HK-2 (cell line): ENCODE data around the gene CYB5R2.

Experiments
- DNase-seq: peaks from one replicate; pipeline ENCODE4 v3.0.0-alpha.2; 2018; ENCODE audit not compliant: unreplicated experiment

The CYB5R2 gene

DNA sequence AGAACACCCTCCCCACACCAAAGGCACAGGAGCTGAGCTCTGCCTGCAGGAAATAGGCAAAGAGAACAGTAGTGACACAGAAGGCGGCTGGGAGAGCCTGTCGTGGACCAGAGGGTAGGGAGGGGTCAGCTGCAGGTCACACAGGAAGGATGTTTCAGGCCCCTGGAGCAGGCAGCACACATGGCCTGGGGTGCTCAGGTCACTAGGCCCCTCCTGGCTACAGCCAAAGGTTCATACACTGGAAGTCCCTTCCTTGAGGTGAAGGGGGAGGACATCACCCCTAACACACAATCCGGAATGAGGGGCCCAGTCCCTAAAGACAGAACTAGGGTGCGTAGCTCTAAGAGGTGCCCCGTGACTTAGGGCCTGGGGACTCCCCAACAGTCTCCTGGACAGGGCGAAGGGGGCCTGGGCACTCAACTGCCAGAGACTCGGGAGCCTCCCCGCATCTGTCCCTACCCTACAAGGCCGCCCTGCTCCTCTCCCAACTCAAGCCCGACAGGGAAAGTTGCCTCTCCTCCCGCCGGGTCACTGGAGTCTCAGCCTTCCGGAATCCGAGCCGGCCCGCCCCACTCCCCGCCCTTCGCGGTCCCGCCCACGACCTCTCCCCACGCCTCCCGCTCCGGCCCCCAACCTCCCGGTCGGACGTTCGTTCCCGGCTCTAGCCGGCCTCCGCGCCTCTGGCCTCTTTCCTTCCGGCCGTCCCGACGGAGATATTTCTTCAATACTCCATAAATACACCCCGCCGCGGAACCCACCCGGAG is at the start of gene CYB5R2:
CYB5R2 (minus strand) TSS at position 541 of the 764 bp plus-strand sequence. CDS start 675 bp downstream, outside the sequence.
- DNase-seq: no peak

DNA sequence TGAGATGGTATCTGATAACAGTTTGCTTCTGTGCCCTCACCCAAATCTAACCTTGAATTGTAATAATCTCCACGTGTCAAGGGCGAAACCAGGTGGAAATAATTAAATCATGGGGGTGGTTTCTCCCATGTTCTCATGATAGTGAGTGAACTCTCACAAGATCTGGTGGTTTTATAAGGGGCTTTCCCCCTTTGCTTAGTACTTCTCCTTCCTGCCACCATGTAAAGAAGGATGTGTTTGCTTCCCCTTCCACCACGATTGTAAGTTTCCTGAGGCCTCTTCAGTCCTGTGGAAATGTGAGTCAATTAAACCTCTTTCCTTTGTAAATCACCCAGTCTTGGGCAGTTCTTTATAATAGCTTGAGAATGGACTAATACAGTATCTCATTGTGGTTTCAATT is 41.5 kb upstream of the CYB5R2 start:
- DNase-seq: no peak

DNA sequence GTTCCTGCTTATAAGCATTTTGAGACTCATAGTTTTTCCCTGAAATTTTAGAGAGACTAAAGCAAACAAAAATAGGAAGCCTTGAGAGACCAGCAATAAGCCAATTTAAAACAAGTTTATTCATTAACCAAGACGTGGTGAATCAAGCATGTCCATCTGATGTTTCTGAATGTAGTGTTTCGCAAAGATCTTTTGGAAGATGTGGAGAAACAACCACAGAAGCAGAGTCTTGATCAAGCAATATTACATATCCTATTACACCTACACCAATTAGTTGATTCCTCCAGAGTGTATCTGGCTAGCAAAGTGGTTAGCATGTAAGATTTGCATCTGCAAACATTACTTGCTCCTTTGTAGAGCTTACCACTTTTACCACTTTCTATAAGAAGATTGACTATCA is 33.1 kb upstream of the CYB5R2 start, which contains the start of gene OVCH2:
OVCH2 (minus strand) TSS at position 101 of the 400 bp plus-strand sequence; CDS start at position 18, 83 bp downstream.
- no peak for DNase-seq

DNA sequence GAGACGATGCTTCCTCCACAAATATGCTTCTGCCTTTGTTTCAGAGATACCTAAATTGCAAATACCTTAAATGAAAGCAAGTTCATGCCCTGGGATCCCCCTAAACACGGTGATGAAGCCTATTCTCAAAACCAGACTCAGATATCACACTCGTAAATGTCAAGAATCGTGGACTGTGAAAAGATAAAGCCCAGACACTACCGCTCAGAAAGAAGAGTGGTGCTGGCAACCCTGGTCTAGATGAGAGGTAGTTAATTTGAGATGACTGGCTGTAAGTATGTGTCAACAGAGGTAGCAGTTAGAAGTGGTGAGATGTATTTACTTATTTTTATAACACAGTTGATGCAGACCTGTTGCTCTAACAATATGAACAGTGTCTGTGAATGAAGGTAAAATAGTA is 30.4 kb upstream of the CYB5R2 start:
- DNase-seq: no peak

DNA sequence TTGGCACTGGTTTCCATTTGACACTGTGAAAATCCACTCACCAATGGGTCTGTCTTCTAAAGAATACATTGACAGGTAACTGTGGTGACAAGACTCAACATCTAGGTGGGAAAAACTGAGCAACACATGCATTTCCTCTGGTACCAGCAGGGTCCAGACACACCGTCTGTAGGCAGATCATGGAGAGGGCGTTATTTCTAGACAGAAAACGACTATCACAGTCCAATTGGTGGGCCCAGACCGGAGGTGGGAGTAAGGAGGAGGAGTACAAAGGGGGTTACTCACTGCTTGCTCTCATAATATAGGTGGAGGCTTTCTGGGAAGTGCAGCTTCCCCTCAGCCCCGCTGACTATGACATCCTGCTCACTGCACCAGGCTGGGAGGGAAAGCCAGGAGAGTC is 23.1 kb upstream of the CYB5R2 start:
- DNase-seq: no peak

DNA sequence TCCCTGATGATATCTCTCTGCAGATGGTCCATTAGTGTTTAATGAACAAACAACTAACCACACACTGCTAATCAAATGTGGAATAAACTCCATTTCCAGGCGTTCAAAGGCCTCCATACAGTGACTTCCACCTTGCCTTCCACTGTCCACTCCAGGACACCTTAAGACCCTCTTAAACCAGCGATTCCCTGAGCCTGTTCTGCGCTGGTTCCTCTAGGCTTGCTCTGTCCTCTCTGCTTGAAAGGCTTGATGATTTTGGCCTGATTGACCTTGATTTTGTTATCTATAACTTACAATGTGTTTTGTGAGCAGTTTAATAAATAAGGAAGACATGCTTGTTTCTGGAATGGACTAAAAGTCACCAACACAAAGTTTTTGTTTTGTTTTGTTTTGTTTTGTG is 20.9 kb upstream of the CYB5R2 start:
- no peak for DNase-seq

DNA sequence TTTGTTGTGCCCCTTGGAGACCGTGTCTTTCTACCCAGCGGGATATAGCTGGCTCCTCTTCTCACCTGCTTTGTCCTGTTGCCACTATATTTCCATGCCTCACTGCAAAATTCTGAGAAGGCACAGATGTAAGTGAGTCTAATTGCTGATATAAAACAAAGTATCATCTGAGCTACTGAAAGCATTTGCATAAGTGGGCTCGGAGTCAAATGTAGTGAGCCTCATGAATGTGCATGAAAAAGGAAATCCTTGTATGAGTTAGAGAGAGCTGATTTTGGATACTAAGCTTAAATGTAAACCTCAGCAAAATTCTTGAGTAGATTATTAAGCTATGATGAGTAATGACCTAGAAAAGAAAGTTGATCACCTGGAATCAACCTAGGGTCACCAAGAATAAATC is 19.1 kb upstream of the CYB5R2 start:
- no peak for DNase-seq

DNA sequence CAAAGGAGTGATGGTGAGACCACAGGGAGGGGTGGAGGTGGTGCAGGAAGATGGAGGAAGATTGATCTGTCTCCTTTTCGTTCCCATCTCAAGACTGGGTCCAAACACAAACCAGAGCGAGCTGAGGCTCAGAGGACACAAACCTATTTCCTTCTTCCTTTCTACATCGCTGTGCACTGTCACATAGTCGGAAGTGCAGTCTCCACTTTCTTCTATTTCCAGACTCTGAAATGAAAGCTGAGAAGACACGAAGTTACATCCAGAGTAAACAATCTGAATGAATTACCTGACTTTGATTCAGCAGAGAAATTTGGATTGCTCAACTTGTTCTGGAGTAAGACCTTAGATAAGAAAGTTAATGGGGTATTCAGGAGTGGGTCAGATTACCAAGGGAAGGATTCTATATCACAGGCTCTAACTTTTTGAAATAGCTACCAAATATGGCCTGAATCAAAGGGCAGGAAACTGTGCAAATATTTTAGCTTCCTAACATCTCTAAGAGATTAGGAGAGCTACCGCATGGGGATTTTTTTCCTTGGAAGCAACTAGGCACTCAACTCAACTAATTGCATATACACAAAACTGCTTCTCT is 18.6 kb upstream of the CYB5R2 start:
- no peak for DNase-seq

DNA sequence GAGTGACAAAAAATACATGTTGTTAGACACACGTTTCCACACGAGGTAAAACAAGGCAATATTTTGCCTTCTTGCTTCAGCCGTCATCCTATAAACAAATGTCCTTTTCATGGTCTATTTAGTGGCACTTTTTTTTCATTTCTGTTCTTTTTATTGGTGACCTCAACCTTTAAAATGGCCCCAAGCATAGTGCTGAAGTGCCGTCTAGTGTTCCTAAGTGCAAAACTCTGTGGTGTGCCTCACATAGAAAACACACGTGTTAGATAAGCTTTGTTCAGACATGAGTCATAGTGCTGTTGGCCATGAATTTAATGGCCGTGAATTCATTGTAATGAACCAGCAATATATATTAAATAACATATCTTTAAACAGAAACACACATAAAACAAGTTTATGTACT is 17.3 kb upstream of the CYB5R2 start:
- DNase-seq: no peak

DNA sequence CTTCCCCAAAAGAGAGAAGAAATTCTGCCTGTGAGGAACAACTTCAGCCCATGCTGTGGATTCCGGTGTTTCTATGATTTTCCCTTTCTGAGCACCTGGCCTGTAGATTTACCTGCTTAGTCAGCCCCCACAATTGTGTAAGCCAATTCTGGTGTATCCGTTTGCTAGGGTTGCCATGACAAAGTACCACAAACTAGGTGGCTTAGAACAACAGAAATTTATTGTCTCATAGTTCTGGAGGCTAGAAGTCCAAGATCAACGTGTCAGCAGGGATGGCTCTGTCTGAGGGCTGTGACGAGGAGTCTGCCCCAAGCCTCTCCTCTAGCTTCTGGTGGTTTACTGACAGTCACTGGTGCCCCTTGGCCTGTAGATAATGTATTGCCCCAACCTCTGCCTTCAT is 15.9 kb upstream of the CYB5R2 start:
- DNase-seq: no peak

DNA sequence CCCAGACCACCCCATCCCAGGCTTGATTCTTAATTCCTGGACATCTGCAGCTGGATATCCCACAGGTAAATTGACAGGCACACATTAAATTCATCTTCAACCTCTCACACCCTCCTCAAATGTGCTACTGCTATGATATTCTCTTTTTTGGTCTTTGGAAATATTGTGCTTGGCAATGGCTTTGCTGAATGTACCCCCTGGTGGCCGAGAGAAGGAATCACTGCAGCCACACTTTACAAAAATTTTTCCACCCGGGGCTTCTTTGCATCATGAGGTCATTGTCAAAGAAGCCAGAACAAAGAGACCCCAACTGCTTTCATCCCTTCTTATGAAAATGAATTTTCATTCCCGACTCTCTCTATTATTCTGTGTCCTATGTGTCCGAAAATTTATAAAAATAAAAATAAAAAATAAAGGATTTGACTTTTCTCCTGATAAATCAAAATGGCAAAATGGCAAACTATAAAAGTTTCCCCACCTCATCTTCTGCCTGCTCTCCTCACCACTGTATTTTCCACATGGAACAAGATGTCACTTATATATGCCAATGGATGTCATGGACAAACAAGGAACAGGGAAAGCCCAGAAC is 15.0 kb upstream of the CYB5R2 start:
- no peak for DNase-seq

DNA sequence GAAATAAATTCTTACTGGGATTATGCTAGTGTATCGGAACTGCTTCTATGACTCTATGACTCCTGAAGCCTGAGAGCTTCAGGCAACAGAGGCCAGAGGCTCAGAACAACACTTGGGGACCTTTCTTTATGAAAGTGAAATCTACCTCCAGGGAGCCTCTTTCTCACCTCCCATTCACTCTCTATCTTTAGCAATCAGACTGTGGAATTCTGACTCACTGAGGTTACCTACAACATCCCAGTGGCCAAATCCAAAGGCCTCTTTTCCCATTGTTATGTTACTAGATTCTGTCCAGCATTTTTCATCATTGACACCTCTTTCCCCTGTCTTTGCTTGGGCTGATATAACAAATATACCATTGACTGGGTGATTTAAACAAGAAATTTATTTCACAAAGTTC is 14.1 kb upstream of the CYB5R2 start:
- DNase-seq: no peak

DNA sequence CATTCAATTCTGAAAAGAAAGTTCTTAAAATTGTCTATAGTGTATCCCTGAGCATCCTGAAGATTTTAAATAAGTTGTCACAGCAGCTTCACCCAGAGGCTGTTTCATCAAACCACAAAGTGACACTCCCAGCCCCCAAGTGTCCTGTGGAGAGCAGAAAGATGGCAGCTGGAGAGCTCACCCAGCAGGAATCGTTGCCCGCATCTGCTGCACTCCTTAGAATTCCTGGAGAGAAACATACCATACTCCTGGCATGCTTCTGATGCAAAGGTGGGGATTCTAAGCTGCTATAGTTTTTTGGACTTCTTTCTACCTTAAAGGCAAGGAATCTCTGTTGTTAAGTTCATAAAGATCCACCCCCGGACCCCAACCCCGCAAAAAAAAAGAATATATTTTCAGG is 13.5 kb upstream of the CYB5R2 start:
- no peak for DNase-seq

DNA sequence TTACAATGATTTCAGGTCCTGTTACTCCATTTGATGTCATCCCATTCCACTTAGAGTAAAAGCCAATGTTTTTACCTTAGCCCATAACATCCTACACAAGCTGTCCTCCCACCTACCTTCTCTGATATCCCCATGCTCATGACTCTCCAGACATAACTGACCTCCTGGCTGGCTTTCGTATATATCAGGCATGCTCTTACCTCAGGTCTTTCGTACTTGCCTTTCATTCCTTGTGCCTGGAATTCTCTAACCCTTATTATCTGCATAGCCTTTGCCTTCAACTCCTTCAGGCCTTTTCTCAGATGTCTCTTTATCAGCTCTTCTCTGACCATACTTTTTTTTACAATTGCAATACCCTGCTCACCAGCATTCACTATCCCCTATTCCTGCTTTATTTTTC is 10.3 kb upstream of the CYB5R2 start:
- DNase-seq: no peak

DNA sequence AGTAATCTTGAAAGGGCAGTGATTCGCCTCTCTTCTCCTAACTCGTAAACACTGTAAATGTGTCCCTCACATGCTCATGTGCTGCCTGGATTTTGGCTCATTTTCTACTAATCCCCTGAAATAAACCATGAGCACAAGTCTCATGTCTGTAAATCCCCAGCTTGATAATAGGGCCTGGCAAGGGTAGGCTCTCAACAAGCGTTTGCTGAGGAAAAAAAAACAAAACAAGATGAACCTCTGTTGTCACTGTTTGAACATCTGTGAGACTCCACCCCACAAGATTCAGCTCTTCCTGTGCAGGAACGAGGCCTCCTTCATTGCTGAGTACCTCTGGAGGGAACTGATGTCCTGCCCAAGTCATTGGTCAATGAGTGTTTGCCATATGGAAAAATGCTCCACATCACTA is 4.5 kb upstream of the CYB5R2 start:
- DNase-seq: no peak

DNA sequence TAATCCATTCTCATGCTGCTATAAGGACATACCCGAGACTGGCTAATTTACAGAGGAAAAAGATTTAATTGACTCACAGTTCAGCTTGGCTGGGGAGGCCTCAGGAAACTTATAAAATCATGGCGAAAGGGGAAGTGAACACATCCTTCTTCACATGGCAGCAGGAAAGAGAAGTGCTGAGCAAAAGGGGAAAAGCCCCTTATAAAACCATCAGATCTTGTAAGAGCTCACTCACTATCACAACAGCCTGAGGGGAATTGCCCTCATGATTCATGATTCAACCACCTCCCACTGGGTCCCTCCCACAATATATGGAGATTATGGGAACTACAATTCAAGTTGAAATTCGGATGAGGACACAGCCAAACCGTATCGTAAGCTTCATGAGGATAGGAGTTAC is 3.8 kb upstream of the CYB5R2 start:
- DNase-seq: no peak

DNA sequence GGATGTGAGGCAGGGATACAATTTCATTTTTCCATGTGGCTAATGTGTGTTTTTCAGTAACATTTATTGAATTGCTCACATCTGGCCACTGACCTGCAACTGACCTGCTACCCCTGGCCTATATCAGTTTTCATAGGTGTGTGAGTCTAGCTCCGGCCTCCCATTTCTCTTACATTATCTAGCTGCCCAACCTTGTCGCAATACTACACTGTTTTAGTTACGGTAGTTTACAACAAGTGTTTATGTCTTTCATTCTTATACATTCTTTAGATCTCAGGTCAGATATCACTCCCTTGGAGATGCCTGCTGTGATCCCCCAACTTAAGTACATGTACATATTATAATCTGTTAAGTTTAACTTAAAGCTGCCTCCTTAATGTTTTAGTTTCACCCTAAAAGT is 2.3 kb upstream of the CYB5R2 start:
- no peak for DNase-seq

DNA sequence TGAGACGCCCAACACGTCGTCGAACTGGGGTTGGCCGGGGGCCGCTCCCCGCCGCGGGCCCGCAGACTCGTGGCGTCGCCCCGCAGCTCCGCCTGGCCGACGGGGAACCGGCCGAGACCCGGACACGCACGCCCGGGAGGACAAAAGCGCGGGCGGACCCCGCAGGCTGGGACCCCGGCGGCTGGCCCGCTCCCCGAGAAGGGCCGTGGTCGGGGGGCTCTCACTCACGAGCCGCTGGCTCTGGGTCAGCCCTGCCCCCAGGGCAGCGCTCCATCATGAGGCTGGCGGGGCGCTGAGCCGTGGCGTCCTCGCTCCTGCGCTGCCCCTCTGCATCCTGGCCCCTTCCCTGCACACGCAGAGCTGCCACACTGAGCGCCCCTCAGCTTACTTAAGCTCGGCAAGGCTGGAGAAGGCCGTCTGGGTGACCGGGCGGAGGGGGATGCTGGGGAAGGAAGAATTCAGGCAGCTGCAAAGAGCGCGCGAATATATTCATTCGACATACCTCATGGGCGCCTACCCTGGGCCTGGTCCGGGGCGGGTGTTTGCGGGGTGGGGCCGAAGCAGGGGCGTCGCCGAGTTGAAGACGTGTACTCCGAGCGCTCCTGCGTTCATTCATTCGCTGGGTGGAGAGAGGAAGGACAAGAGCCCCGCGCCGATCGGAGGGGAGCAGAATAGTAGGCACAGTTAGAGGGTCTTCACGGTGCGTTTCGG is 579 bp upstream of the CYB5R2 start:
- no peak for DNase-seq

DNA sequence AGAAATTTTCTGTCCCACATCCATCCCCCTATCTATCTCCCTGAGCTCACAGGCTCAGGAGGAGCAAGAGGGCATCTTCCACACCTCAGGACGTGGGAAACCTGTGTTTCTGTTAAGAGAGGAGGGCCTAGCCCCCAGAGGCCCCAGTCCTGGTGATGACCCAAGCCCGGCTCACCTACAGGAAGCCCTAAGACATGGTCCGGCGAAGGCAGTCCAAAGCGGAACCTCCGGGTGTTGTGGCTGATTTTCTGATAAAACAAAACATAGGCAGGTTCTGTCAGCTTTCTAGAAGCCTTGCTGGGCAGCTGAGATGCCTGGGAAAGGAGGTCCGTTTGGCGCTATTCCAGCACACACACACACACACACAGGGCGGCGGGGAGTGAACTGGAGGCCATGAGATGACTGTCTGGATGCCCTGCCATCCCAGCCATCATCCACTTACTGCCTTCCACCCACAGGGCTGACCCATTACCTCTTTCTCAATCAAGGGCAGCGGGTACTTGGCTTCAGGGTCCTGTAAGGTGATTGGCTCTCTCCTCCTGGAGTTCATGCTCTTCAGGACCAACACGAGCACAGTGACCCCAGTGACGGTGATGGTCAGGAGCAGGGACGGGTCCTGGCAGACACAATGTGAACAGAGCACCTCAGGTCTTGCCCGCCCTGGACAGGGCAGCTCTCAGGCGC is 882 bp downstream of the CYB5R2 start:
- no peak for DNase-seq

DNA sequence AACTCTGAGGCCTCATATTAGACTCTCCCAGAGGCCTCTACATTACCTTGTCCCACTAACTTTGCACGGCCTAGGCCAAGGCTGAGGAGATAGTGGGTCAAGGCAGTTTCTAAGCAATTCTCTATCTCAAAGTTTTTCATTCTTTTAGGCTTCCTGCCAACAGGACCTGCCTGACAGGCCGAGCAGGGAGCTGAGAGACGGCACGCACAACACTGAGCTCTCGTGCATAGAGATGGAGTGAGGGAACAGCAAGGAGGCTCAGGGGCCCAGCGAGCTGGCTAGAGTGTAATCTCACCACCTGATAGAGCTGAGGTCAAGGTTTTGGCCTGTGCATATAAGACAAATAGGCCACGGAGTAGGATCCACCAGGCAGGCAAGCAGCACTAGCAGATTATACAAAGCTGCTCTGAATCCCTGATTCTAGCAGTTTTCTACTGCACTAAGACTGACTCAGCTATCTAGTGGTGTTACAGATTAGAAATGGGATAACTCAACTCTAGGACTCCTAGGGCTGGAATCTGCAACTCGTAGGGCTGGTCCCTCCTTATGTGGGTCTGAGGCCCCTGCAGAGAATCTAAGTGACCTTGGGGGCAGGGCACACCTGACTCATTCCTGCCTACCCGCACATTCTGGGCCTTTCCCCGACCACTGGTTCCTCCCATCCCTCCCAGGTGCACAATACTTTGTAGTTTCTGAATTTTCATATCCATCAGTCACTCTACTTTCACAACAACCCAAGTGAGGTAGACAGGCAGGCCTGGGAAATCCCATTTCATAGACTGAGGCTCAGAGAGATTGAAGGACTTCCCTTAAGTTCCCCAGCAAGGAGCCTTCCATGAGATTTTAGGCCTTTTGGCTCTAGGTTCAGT is 1.7 kb downstream of the CYB5R2 start:
- DNase-seq: no peak

DNA sequence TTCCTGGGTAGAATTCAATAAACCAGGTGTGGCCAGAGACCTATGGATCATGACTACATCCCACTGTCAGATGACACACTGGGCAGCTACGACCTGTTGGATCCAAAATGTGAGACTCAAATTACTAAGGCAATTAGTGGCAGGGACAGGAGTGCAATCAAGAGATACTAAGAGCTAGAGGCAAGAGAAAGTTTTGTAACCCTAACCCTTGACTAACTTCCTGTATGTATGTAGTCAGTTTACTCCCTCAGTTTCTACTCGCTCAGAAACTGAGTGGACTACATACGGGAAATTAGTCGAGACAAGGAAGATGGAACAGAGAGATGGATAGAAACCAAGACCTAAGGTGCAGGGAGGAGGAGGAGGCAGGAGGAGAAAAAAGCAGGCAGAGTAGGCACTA is 2.7 kb downstream of the CYB5R2 start:
- DNase-seq: no peak
